C4-2B (cell line): ENCODE measurements around the gene ICE2.
"Not testable (repeated sequence)": the region's sequence is repeated elsewhere in the genome, so short reads cannot be mapped to it uniquely, and the experiment has no call there.

ENCODE experiments used
- H3K27ac ChIP-seq: fragments of 450-650 bp; 2 replicates; pipeline ENCODE4 v1.5.1; 2017
- CTCF ChIP-seq: fragments of 450-650 bp; conservative IDR thresholded peaks from 2 replicates; pipeline ENCODE4 v1.5.1; 2017; ENCODE audit warnings: mild to moderate bottlenecking
- ZFX ChIP-seq: fragments of 450-650 bp; IDR thresholded peaks from 2 replicates; pipeline ENCODE4 v1.6.1; 2017

ICE2 gene

DNA sequence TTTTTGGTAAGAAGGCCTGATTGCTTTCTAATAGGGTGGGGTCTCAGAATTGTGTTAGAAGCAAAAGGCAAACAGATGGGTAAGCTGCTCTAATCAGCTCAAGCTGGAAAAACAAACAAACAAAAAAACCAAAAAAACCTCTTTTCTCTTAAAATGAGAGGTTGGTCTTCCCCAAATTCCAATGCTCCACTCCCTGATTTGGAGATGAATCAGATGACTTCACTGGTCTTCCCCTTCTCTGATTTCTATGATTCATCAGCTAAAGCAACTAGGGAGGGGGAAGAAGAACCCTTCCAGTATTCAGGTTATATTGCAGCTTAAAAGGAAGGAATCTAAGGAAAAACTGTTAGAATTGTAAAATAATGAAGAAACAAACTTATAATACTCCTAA, 71.5 kb downstream of the ICE2 start:
- TF ChIP-seq CTCF (no peak), ZFX (no peak)
- H3K27ac ChIP-seq, result no peak overlapping the region

- no peak for TF ChIP-seq ZFX
- no peak for TF ChIP-seq CTCF
- H3K27ac ChIP-seq, result no peak overlapping the region
Observed at GRCh38 chr15:60406513-60407414, 72.2 kb downstream of the ICE2 start.

GRCh38 chr15:60405399-60405798, 73.5 kb downstream of the ICE2 start:
- TF ChIP-seq ZFX (no peak), CTCF (no peak)
- H3K27ac ChIP-seq, result no peak overlapping the region

DNA sequence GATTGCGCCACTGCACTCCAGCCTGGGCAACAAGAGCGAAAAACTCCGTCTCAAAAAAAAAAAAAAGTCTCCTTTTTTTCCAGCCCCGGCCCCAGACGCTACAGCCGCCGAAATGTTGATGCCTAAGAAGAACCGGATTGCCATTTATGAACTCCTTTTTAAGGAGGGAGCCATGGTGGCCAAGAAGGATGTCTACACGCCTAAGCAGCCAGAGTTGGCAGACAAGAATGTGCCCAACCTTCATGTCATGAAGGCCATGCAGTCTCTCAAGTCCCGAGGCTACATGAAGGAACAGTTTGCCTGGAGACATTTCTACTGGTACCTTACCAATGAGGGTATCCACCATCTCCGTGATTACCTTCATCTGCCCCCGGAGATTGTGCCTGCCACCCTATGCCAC, 74.6 kb downstream of the ICE2 start:
- H3K27ac ChIP-seq, result not testable (repeated sequence)

- no peak overlapping the region for H3K27ac ChIP-seq
- no peak for TF ChIP-seq ZFX
- TF ChIP-seq CTCF, result no peak
Observed at GRCh38 chr15:60400944-60401343, 78.0 kb downstream of the ICE2 start.

GRCh38 chr15:60399931-60400330, 79.0 kb downstream of the ICE2 start:
- TF ChIP-seq CTCF (no peak), ZFX (no peak)
- no peak overlapping the region for H3K27ac ChIP-seq

DNA sequence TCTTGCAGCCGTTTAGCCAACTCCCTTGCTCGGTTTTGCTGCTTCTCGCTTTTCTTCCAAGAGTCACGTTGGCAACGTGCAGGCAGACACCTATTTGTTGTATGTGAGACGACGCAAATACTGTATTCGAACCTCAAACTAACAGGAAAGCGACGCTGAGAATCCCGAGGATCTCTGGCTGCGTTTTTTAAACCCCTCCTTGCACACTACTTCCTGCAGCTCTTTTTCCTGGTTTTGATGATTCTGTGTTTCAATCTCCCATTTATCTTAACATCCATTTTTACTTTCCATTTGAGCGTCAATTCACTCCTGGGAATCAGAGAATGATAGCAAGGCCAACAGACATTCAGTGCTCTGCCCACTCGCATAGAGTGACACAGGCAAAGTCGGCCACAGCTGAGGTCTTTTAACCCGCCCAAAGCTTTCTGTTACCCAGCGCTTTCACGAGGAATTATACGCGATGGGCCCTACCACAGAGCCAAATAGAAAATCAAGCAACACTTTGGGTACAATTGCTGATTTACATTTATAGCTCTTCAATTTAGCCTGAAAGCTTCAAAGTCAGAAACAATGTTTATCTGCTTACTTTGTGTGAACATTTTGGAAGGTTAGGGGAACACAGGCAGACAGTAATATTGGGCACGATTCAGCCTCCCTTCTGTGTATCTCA, 79.6 kb downstream of the ICE2 start:
- TF ChIP-seq CTCF, result no peak
- no peak for TF ChIP-seq ZFX

More for the DNA sequence above, 79.6 kb downstream of the ICE2 start:
- no peak overlapping the region for H3K27ac ChIP-seq
